ENCODE measurements around the gene RRP7A.
A peak's percentile ranks its signal among the peaks of the same experiment; 100 is the strongest.
"Not testable (repeated sequence)": the region's sequence is repeated elsewhere in the genome, so short reads cannot be mapped to it uniquely, and the experiment has no call there.

The RRP7A gene, protein sequence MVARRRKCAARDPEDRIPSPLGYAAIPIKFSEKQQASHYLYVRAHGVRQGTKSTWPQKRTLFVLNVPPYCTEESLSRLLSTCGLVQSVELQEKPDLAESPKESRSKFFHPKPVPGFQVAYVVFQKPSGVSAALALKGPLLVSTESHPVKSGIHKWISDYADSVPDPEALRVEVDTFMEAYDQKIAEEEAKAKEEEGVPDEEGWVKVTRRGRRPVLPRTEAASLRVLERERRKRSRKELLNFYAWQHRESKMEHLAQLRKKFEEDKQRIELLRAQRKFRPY

DNA sequence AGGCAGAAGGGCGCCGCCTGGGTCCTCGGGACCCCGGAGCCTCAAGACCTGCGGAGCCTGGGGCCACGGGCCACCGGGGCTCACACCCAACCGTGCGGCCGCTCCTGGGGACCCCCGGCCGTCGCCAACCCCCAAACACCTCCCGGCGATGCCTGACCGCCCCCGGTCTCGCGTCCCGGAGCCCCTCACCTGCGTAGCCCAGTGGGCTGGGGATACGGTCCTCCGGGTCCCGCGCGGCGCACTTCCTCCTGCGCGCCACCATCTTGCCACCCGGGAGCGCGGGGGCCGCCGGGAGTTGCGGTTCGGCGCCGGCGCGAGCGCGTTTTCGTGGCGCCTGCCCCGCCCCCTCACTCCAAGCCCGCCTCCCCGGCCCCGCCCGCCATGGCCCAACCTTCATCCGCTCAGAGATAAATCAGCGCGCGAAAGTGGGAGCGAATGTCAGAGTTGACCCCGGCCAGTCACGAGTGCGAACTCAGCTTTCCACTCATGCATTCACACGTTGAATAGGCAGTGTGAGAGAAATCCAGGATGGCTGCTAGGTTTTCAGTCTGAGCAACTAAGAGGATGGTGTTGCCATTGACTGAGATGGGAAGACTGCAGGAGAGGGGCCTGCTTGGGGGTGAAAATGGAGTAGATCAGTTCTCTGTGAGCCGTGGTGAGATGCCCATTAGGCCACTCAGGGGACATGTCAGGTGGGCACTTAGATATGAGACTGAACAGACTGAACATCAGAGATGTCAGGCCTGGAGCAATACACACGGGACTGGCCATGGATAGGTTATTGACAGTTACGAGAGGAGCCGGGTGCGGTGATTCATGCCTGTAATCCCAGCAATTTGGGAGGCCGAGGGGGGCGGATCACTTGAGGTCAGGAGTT lies at the start of gene RRP7A:
RRP7A (minus strand) TSS at position 272 of the 877 bp plus-strand sequence; CDS start at position 262, 10 bp downstream.
- peak within 1 kb of the TSS; percentile 31 for H3K27ac ChIP-seq (ENCODE audit: low read length)
- peaks cover 14% of the 10 kb centered on the region for H3K4me1 ChIP-seq (ENCODE audit: control insufficient read depth, insufficient read depth, low read length)
- peaks cover 0 to 9% of the 10 kb centered on the region in 2 donors for H3K36me3 ChIP-seq (ENCODE audit: control insufficient read depth in 2 of 2, insufficient read depth in 2 of 2, low read length in 2 of 2)

DNA sequence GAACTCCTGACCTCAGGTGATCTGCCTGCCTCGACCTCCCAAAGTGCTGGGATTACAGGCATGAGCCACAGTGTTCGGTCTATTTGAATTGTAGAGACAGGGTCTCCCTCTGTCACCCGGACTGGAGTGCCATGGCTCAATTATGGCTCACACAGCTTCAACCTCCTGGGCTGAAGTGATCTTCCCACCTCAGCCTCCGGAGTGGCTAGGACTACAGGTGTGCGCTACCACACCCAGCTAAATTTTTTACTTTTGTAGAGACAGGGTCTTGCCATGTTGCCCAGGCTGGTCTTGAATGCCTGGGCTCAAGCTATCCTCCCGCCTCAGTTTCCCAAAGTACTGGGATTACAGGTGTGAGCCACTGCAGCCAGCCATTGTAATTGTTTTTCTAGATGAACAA lies 48.4 kb upstream of the RRP7A start:
- H3K27ac ChIP-seq (ENCODE audit: low read length); H3K4me3 ChIP-seq (ENCODE audit: low read length in 2 of 2); H3K9ac ChIP-seq (ENCODE audit: low read length in 2 of 2); H3K27me3 ChIP-seq (ENCODE audit: control insufficient read depth in 1 of 2, insufficient read depth in 2 of 2, low read length in 2 of 2); H3K4me1 ChIP-seq (ENCODE audit: control insufficient read depth, insufficient read depth, low read length); H3K36me3 ChIP-seq (ENCODE audit: control insufficient read depth in 2 of 2, insufficient read depth in 2 of 2, low read length in 2 of 2); H3K9me3 ChIP-seq (ENCODE audit: control insufficient read depth in 2 of 2, low read length in 2 of 2): not testable (repeated sequence)

More for the DNA sequence above, at the start of gene RRP7A:
- Histone ChIP-seq H3K9ac (ENCODE audit: low read length in 2 of 2) (peak within 1 kb of the TSS; percentile 76 to 84), H3K9me3 (ENCODE audit: control insufficient read depth in 2 of 2, low read length in 2 of 2) (no peaks in the 10 kb centered on the region), H3K27me3 (ENCODE audit: control insufficient read depth in 1 of 2, insufficient read depth in 2 of 2, low read length in 2 of 2) (no peaks in the 10 kb centered on the region), H3K4me3 (ENCODE audit: low read length in 2 of 2) (peak within 1 kb of the TSS; percentile 71 to 85)

DNA sequence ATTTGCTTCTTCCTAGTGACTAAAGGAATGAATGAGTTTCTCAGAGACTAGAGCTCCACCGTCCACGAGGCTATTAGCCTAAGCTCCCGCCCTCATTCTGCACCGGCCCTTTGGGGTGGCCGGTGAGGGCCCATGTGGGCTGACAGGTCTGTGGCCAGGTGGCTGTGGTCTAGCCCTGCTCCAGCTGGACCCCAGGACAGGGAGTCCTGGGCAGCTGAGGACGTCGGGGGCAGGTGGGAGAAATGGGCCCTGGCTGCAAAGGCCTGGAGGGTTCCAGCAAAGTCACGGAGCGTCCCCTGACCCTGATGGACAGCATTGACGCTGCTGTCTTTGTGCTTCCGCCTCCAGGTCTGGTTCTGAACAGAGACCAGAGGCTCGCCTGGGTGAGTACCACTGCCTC lies 46.4 kb upstream of the RRP7A start:
- Histone ChIP-seq H3K9ac (ENCODE audit: low read length in 2 of 2) (no peak overlapping the region), H3K36me3 (ENCODE audit: control insufficient read depth in 2 of 2, insufficient read depth in 2 of 2, low read length in 2 of 2) (peaks cover 0 to 4% of the 10 kb centered on the region in 2 donors), H3K27me3 (ENCODE audit: control insufficient read depth in 1 of 2, insufficient read depth in 2 of 2, low read length in 2 of 2) (no peaks in the 10 kb centered on the region), H3K4me1 (ENCODE audit: control insufficient read depth, insufficient read depth, low read length) (peaks cover 2% of the 10 kb centered on the region), H3K4me3 (ENCODE audit: low read length in 2 of 2) (no peak overlapping the region), H3K27ac (ENCODE audit: low read length) (no peak overlapping the region), H3K9me3 (ENCODE audit: control insufficient read depth in 2 of 2, low read length in 2 of 2) (no peaks in the 10 kb centered on the region)

DNA sequence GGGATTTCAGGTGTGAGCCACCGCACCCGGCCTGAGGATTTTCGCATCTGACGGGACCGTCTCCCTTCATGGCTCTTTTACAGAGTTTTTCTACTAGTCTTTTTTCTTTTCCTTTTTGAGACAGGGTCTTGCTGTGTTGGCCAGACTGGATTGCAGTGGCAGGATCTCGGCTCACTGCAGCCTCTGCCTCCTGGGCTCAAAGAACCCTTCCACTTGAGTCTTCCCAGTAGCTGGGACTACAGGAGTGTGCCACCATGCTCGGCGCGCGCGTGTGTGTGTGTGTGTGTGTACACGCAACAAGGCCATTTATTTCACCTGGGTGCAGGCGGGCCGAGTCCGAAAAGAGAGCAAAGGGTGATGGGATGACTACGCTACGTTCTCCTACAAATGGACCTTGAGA lies 45.1 kb upstream of the RRP7A start:
- no peak overlapping the region for H3K9ac ChIP-seq (ENCODE audit: low read length in 2 of 2)
- peaks cover 0 to 4% of the 10 kb centered on the region in 2 donors for H3K36me3 ChIP-seq (ENCODE audit: control insufficient read depth in 2 of 2, insufficient read depth in 2 of 2, low read length in 2 of 2)
- no peak overlapping the region for H3K4me3 ChIP-seq (ENCODE audit: low read length in 2 of 2)
- no peak overlapping the region for H3K27ac ChIP-seq (ENCODE audit: low read length)
- no peaks in the 10 kb centered on the region for H3K27me3 ChIP-seq (ENCODE audit: control insufficient read depth in 1 of 2, insufficient read depth in 2 of 2, low read length in 2 of 2)
- H3K9me3 ChIP-seq (ENCODE audit: control insufficient read depth in 2 of 2, low read length in 2 of 2): no peaks in the 10 kb centered on the region
- H3K4me1 ChIP-seq (ENCODE audit: control insufficient read depth, insufficient read depth, low read length): peaks cover 2% of the 10 kb centered on the region

DNA sequence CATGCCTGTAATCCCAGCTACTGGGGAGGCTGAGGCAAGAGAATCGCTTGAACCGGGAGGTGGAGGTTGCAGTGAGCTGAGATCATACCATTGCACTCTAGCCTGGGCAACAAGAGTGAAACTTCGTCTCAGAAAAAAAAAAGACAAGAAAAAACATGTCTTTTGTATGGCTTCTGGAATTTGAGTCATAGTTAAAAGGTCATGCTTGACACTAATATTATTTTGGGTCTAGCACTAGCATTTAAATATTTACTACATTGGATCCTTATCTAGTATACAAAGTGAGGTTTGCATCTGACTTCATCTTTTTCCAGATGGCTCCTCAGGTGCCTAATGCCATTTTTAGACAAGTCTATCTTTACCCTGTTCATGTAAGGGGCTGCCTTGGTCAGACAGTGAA lies 44.3 kb upstream of the RRP7A start:
- H3K36me3 ChIP-seq (ENCODE audit: control insufficient read depth in 2 of 2, insufficient read depth in 2 of 2, low read length in 2 of 2); H3K27ac ChIP-seq (ENCODE audit: low read length); H3K9me3 ChIP-seq (ENCODE audit: control insufficient read depth in 2 of 2, low read length in 2 of 2); H3K4me3 ChIP-seq (ENCODE audit: low read length in 2 of 2); H3K9ac ChIP-seq (ENCODE audit: low read length in 2 of 2); H3K27me3 ChIP-seq (ENCODE audit: control insufficient read depth in 1 of 2, insufficient read depth in 2 of 2, low read length in 2 of 2); H3K4me1 ChIP-seq (ENCODE audit: control insufficient read depth, insufficient read depth, low read length): not testable (repeated sequence)

DNA sequence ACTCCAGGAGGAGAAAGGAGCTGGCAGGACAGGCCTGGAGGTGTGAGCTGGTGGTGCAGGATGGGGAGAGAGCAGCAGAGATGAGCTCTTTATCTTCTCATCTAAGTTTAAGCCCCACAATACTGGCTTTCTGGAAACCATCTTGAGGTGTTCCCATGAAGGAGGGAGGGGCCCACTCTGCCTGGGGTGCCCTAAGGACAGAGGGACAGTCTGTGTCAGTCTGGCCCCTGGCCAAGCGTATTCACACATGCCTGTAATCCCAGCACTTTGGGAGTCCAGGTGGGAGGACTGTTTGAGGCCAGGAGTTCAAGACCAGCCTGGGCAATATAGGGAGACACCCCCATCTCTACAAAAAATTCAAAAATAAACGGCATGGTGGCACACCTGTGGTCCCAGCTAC lies 43.1 kb upstream of the RRP7A start:
- Histone ChIP-seq H3K9ac (ENCODE audit: low read length in 2 of 2) (no peak overlapping the region), H3K9me3 (ENCODE audit: control insufficient read depth in 2 of 2, low read length in 2 of 2) (no peaks in the 10 kb centered on the region), H3K36me3 (ENCODE audit: control insufficient read depth in 2 of 2, insufficient read depth in 2 of 2, low read length in 2 of 2) (peaks cover 0 to 4% of the 10 kb centered on the region in 2 donors), H3K27ac (ENCODE audit: low read length) (no peak overlapping the region), H3K27me3 (ENCODE audit: control insufficient read depth in 1 of 2, insufficient read depth in 2 of 2, low read length in 2 of 2) (no peaks in the 10 kb centered on the region), H3K4me1 (ENCODE audit: control insufficient read depth, insufficient read depth, low read length) (peaks cover 2% of the 10 kb centered on the region), H3K4me3 (ENCODE audit: low read length in 2 of 2) (no peak overlapping the region)

DNA sequence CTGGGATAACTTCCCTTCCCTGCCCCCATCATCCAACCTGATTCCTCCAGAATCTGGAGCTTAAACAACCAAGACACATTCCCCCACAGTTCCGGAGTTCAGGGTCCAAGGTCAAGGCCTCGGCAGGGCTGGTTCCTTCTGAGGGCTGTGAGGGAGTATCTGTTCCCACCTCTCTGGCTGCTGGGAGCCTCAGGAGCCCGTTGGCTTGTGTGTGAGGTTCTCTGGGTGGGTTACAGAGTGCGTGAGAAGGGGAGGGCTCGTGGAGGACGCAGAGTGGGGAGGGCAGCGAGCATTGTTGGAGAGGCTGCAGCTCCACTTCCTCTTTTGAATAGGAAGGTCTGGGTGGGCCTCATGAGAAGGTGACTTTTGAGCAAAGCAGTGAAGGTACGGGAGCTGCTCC lies 42.7 kb upstream of the RRP7A start:
- Histone ChIP-seq H3K9me3 (ENCODE audit: control insufficient read depth in 2 of 2, low read length in 2 of 2) (no peaks in the 10 kb centered on the region), H3K4me1 (ENCODE audit: control insufficient read depth, insufficient read depth, low read length) (peaks cover 2% of the 10 kb centered on the region), H3K27ac (ENCODE audit: low read length) (no peak overlapping the region), H3K36me3 (ENCODE audit: control insufficient read depth in 2 of 2, insufficient read depth in 2 of 2, low read length in 2 of 2) (peaks cover 0 to 4% of the 10 kb centered on the region in 2 donors), H3K9ac (ENCODE audit: low read length in 2 of 2) (no peak overlapping the region), H3K4me3 (ENCODE audit: low read length in 2 of 2) (no peak overlapping the region), H3K27me3 (ENCODE audit: control insufficient read depth in 1 of 2, insufficient read depth in 2 of 2, low read length in 2 of 2) (no peaks in the 10 kb centered on the region)

DNA sequence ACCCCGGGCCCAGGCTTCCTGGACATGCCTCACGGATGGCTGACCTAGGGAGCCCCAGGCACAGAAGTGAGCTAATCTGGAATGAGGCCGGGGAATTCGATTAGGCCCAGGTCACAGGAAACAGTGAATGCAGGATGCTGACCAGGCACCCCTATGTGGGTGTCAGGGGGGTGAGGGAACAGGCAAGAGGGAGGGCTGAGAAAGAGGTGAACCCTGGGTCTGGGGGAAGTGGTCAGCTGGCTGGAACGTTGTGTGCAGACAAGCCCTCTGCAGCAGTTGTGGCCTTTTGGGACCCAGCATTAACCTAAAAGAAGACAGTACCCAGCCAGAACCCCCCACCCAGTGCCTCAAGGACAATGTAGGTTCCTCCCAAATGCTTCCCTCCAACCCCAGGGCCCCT lies 42.3 kb upstream of the RRP7A start:
- H3K27me3 ChIP-seq (ENCODE audit: control insufficient read depth in 1 of 2, insufficient read depth in 2 of 2, low read length in 2 of 2): no peaks in the 10 kb centered on the region
- H3K36me3 ChIP-seq (ENCODE audit: control insufficient read depth in 2 of 2, insufficient read depth in 2 of 2, low read length in 2 of 2): peaks cover 0 to 4% of the 10 kb centered on the region in 2 donors
- H3K9me3 ChIP-seq (ENCODE audit: control insufficient read depth in 2 of 2, low read length in 2 of 2): no peaks in the 10 kb centered on the region
- no peak overlapping the region for H3K9ac ChIP-seq (ENCODE audit: low read length in 2 of 2)
- peaks cover 2% of the 10 kb centered on the region for H3K4me1 ChIP-seq (ENCODE audit: control insufficient read depth, insufficient read depth, low read length)
- H3K27ac ChIP-seq (ENCODE audit: low read length): no peak overlapping the region
- H3K4me3 ChIP-seq (ENCODE audit: low read length in 2 of 2): no peak overlapping the region

DNA sequence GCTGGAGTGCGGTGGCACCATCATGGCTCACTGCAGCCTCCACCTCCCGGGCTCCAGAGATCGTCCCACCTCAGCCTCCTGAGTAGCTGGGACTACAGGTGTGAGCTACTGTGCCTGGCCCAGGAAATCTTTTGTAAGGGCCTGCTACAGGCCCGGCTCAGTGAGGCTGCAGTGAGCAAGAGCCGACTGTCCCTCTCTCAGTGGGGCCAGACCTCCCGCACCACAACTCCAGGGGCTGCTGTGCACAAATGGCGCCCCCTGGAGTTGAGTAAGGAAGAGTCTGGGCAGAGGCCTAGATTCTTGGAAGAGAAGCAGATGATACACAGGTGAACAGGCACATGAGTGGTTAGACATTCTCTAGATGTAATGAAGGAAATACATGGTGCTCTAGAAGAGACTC lies 41.2 kb upstream of the RRP7A start:
- Histone ChIP-seq H3K9me3 (ENCODE audit: control insufficient read depth in 2 of 2, low read length in 2 of 2) (no peaks in the 10 kb centered on the region), H3K4me1 (ENCODE audit: control insufficient read depth, insufficient read depth, low read length) (peaks cover 2% of the 10 kb centered on the region), H3K36me3 (ENCODE audit: control insufficient read depth in 2 of 2, insufficient read depth in 2 of 2, low read length in 2 of 2) (peaks cover 0 to under 1% of the 10 kb centered on the region in 2 donors), H3K9ac (ENCODE audit: low read length in 2 of 2) (no peak overlapping the region), H3K27ac (ENCODE audit: low read length) (no peak overlapping the region), H3K4me3 (ENCODE audit: low read length in 2 of 2) (no peak overlapping the region), H3K27me3 (ENCODE audit: control insufficient read depth in 1 of 2, insufficient read depth in 2 of 2, low read length in 2 of 2) (no peaks in the 10 kb centered on the region)

DNA sequence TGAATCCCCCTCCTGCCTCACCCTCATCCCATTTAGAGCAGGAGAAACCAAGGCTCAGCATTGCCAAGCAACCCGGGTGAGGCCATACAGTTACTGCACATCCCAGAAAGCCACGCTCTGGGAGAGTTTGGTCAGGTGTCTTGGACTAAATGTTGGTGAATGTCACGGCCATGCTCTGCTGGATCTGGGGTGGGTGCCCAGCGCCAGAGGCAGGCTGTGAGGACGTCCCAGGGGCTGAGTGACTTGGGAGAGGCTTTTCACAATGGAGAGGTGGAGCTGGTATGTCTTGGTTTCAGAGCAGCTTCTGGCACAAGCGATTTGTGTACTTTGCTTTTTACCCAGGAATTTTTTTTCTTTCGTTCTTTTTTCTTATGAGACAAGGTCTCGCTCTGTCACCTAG lies 40.8 kb upstream of the RRP7A start:
- no peak overlapping the region for H3K27ac ChIP-seq (ENCODE audit: low read length)
- no peaks in the 10 kb centered on the region for H3K36me3 ChIP-seq (ENCODE audit: control insufficient read depth in 2 of 2, insufficient read depth in 2 of 2, low read length in 2 of 2)
- no peak overlapping the region for H3K4me3 ChIP-seq (ENCODE audit: low read length in 2 of 2)
- H3K9me3 ChIP-seq (ENCODE audit: control insufficient read depth in 2 of 2, low read length in 2 of 2): no peaks in the 10 kb centered on the region
- H3K4me1 ChIP-seq (ENCODE audit: control insufficient read depth, insufficient read depth, low read length): peaks cover 2% of the 10 kb centered on the region
- no peak overlapping the region for H3K9ac ChIP-seq (ENCODE audit: low read length in 2 of 2)
- no peaks in the 10 kb centered on the region for H3K27me3 ChIP-seq (ENCODE audit: control insufficient read depth in 1 of 2, insufficient read depth in 2 of 2, low read length in 2 of 2)
